Measurements from ENCODE around the gene LHX4.

Gene LHX4

DNA sequence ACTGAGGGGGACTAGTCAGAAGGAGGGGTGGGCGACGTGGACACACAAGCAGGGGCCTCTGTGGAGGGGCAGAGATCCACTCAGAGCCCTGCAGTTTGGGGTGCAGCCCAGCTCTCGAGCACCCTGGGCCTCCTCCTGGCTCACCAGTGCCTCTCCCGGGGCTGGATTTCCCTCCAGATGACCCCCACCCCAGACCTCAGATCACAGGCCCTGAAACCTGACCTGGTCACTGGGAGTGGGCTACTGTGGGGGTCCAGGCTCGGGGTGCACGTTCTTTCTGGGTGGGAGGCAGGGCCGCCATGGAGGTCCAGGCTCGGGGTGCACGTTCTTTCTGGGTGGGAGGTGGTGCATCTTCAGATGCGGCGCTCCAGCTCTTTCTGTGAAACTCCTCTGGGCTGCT is 10.3 kb upstream of the LHX4 start:
- peak in 1 of 2 donors; percentile 48 for DNase-seq
- intact Hi-C loops (cut with DNase I; ENCODE audit: low total_unique reads) = no loop called here
- TF ChIP-seq, protein P1, sequence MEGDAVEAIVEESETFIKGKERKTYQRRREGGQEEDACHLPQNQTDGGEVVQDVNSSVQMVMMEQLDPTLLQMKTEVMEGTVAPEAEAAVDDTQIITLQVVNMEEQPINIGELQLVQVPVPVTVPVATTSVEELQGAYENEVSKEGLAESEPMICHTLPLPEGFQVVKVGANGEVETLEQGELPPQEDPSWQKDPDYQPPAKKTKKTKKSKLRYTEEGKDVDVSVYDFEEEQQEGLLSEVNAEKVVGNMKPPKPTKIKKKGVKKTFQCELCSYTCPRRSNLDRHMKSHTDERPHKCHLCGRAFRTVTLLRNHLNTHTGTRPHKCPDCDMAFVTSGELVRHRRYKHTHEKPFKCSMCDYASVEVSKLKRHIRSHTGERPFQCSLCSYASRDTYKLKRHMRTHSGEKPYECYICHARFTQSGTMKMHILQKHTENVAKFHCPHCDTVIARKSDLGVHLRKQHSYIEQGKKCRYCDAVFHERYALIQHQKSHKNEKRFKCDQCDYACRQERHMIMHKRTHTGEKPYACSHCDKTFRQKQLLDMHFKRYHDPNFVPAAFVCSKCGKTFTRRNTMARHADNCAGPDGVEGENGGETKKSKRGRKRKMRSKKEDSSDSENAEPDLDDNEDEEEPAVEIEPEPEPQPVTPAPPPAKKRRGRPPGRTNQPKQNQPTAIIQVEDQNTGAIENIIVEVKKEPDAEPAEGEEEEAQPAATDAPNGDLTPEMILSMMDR (IDR thresholded peaks at IDR 0.05) = no peak
- Histone ChIP-seq H3K27ac (no peak overlapping the region), H3K4me3 (no peak overlapping the region), H3K9me3 (no peaks in the 10 kb centered on the region), H3K36me3 (no peaks in the 10 kb centered on the region), H3K27me3 (peaks cover 0 to 24% of the 10 kb centered on the region in 2 donors), H3K4me1 (no peaks in the 10 kb centered on the region)

DNA sequence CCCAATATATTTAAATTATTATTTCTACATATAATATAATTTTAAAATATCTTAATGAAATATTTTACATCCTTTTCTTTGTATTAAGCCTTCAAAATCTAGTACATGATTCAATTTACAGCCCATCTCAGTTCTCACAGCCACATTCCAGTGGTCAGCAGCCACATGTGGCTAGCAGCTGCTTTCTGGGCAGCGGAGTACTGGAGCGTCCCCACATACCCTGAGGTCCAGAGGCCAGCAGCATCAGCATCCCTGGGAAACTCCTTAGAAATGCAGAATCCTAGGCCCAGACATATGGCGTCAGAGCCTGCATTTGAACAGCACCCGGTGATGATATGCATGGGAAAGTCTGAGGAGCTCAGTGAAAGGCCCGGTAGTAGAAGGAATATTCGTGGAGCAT is 8.6 kb upstream of the LHX4 start:
- Histone ChIP-seq H3K27ac (no peak overlapping the region), H3K4me3 (no peak overlapping the region), H3K9me3 (no peaks in the 10 kb centered on the region), H3K36me3 (no peaks in the 10 kb centered on the region), H3K27me3 (peaks cover 0 to 41% of the 10 kb centered on the region in 2 donors), H3K4me1 (no peaks in the 10 kb centered on the region)
- DNase-seq = no peak
- TF ChIP-seq, protein P1 (IDR thresholded peaks at IDR 0.05) = no peak
- intact Hi-C loops (cut with DNase I; ENCODE audit: low total_unique reads) = no loop called here

DNA sequence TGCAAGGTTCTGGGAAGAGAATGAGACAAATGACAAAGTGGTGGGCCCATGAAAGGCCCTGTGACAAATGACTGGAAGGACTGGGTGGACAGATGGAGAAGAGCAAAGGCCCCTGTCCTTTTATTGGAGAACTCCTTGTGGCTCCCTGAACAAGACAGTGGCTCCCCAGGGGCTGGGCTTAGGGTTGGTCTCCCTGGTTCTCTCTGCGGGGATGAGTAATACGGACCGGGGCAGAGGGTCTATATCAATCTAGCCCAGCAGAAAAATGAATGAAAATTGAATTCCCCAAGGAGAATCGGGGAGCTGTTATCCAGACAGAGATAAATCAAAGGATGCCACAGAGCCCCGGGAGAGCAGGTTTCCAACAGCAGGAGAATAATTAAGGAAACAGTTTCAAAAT is 5.2 kb upstream of the LHX4 start:
- intact Hi-C loops (cut with DNase I; ENCODE audit: low total_unique reads) = no loop called here
- TF ChIP-seq, protein P1 (IDR thresholded peaks at IDR 0.05) = no peak
- H3K27ac ChIP-seq = no peak overlapping the region
- no peak overlapping the region for H3K4me3 ChIP-seq
- H3K9me3 ChIP-seq = no peaks in the 10 kb centered on the region
- H3K4me1 ChIP-seq = peaks cover 0 to 13% (median 12%) of the 10 kb centered on the region in 4 donors
- peak in 1 of 2 donors; percentile 25 for DNase-seq
- peaks cover 0 to 74% of the 10 kb centered on the region in 2 donors for H3K27me3 ChIP-seq
- H3K36me3 ChIP-seq = no peaks in the 10 kb centered on the region

DNA sequence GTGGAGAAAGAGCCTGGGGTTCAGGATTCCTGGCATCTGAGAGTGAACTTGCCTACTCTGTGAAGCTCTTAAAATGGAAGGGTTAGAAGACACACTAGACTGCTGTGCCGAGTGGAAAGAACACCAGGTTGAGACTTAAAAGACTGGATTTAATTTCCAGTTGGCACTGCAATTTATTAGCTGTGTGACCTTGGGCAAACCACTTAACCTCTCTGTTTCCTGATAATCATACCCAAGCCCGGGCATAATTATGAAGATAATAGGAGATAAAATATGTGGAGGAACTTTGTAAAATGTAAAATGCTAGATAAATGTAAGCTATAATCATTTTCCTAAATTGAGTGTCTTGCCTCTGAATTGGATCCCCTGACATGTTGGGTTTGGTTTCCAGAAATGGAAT is 4.7 kb upstream of the LHX4 start:
- Histone ChIP-seq H3K4me3 (no peak overlapping the region), H3K27ac (no peak overlapping the region), H3K36me3 (no peaks in the 10 kb centered on the region), H3K9me3 (no peaks in the 10 kb centered on the region), H3K4me1 (peaks cover 0 to 18% (median 17%) of the 10 kb centered on the region in 4 donors), H3K27me3 (peaks cover 0 to 74% of the 10 kb centered on the region in 2 donors)
- DNase-seq = no peak
- TF ChIP-seq, protein P1 (IDR thresholded peaks at IDR 0.05) = no peak
- intact Hi-C loops (cut with DNase I; ENCODE audit: low total_unique reads) = no loop called here

DNA sequence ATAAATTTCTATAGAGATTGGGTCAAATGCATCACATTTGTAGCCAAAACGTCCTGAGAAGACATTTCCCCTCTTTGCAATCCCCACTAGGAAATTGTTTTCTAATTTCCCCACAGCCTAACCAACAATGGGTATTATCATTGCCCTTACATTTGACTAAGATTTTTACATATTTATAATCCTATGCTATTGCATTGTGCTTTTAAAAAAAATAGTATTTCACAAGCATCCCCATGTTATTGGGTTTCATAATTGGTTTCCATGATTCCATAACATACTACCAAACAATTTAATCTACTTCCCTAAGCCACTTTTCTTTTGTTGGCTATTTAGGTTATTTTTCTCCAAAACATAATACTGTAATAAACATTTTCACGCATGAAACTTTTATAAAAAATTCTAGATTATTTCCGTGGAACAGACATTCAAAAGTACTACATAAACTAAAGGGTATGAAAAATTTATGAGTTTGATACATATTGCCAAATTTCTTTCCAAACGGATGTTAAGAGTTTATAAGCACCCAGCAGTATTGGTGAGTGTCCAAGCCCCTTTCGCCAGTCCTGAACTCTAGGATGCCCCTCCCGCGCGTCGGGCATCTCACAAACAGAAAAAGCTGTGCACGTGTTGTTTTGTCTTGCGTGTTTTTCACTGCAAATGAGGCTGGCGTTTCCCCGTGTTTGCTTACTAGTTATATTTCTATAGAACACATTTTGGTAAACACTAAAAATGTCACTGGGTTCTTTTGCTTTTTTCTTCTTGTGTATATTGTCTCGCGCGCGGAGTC is 2.0 kb upstream of the LHX4 start:
- DNase-seq = peak in 1 of 2 donors; percentile 13
- Histone ChIP-seq H3K27me3 (peaks cover 0 to 93% of the 10 kb centered on the region in 2 donors), H3K4me1 (peaks cover 0 to 37% (median 34%) of the 10 kb centered on the region in 4 donors), H3K4me3 (no peak overlapping the region), H3K27ac (no peak overlapping the region), H3K36me3 (no peaks in the 10 kb centered on the region), H3K9me3 (no peaks in the 10 kb centered on the region)
- intact Hi-C loops (cut with DNase I; ENCODE audit: low total_unique reads) = no loop called here
- TF ChIP-seq, protein P1 (IDR thresholded peaks at IDR 0.05) = no peak

Data from tibial artery (tissue), 4 donors.